ENCODE data around the gene RNASE4.

DNA sequence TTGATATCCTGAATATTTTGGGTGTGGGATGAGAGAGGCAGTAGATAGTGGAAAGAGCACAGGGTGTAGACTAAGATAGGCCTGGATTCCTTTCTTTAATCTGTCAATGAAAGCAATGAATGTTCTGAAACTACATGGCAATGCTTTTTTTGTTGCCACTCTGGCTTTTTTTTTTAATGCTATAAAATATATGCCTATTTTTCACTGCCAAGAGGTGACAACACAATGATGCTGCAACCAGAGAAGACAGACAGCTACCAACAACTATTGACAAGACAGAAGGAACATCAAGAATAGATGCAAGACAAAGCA, 13.6 kb downstream of the RNASE4 start:
- TF ChIP-seq, protein P1, sequence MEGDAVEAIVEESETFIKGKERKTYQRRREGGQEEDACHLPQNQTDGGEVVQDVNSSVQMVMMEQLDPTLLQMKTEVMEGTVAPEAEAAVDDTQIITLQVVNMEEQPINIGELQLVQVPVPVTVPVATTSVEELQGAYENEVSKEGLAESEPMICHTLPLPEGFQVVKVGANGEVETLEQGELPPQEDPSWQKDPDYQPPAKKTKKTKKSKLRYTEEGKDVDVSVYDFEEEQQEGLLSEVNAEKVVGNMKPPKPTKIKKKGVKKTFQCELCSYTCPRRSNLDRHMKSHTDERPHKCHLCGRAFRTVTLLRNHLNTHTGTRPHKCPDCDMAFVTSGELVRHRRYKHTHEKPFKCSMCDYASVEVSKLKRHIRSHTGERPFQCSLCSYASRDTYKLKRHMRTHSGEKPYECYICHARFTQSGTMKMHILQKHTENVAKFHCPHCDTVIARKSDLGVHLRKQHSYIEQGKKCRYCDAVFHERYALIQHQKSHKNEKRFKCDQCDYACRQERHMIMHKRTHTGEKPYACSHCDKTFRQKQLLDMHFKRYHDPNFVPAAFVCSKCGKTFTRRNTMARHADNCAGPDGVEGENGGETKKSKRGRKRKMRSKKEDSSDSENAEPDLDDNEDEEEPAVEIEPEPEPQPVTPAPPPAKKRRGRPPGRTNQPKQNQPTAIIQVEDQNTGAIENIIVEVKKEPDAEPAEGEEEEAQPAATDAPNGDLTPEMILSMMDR (IDR thresholded peaks at IDR 0.05): no peak
- no peak for TF ChIP-seq POLR2A (IDR thresholded peaks at IDR 0.05)
- TF ChIP-seq POLR2AphosphoS5 (IDR thresholded peaks at IDR 0.05): no peak

All from prostate gland (tissue), 2 donors.